GM12874 (cell line): ENCODE measurements around the gene PRLR.

Experiments
- TF ChIP-seq, protein P1 (sequence below): IDR thresholded peaks from 2 replicates; pipeline ENCODE4 v1.5.1; 2011; ENCODE audit warnings: low read depth, mild to moderate bottlenecking, control low read depth, low read length, moderate library complexity; ENCODE audit not compliant: insufficient read depth

Gene PRLR

DNA sequence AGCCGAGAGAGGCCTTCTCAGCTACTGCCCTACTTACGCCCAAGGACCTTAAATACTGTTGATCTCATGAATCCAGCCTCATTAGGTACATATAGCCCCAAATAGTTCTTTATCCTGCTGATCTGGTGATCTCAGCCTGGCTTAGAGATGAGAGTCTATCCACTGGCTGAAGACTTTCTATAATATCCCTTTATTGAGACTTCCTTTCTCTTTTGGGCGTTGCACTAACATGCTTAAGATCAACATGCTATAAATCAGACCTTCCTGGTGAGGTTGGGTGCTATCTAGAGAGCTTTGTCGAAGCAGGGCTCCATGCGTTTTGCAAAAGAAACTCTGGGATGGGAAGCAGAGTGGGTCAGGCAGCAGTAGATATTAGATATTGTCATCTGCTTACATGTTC is 138.6 kb downstream of the PRLR start:
- TF ChIP-seq, protein P1, sequence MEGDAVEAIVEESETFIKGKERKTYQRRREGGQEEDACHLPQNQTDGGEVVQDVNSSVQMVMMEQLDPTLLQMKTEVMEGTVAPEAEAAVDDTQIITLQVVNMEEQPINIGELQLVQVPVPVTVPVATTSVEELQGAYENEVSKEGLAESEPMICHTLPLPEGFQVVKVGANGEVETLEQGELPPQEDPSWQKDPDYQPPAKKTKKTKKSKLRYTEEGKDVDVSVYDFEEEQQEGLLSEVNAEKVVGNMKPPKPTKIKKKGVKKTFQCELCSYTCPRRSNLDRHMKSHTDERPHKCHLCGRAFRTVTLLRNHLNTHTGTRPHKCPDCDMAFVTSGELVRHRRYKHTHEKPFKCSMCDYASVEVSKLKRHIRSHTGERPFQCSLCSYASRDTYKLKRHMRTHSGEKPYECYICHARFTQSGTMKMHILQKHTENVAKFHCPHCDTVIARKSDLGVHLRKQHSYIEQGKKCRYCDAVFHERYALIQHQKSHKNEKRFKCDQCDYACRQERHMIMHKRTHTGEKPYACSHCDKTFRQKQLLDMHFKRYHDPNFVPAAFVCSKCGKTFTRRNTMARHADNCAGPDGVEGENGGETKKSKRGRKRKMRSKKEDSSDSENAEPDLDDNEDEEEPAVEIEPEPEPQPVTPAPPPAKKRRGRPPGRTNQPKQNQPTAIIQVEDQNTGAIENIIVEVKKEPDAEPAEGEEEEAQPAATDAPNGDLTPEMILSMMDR, result no peak

GRCh38 chr5:35089334-35090314 is 140.7 kb downstream of the PRLR start:
- TF ChIP-seq, protein P1, result peak; percentile 70

DNA sequence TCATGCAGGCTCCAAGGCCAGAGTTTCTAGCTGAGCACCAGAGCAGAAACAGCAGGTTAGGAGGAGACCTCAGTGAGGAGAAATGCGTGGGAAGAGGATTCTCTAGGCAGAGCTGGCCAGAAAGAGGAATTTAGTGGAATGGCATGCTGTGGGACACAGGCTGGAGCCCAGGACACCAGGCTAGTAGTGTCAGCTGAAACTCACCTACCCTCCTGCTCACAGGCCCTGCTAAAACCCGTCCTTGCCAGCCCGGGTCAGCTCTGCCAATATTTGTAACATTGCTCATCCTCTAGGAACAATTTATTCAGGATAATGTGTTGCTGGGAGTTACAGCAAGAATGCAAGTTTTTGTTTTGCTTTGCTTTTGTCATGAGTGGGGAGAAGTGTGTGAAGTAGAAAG is 142.3 kb downstream of the PRLR start:
- TF ChIP-seq, protein P1, result no peak

DNA sequence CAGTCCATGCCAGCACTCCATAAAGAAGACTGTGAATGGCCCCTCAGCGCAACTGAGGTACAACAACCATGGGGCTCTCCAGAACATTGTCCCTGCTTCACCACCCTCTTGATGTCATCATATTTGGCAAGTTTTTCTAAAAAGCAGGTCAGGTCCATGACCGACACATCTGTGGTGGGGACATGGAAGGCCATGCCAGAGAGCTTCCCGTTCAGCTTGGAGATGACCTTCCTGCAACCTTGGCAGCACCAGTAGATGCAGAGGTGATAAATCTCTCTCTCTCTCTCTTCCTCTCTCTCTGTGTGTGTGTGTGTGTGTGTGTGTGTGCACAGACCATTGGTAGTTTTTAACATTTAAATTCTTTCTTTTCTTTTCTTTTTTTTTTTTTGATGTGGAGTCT is 147.1 kb downstream of the PRLR start:
- TF ChIP-seq, protein P1, result no peak

- TF ChIP-seq, protein P1, result no peak
These were observed 147.8 kb downstream of the PRLR start for GRCh38 chr5:35082530-35082929.

GRCh38 chr5:35081134-35081533 is 149.2 kb downstream of the PRLR start:
- TF ChIP-seq, protein P1, result no peak

GRCh38 chr5:35073160-35073559 is 157.1 kb downstream of the PRLR start:
- TF ChIP-seq, protein P1, result no peak
